HCT116 (cell line): ENCODE results near the gene TNFSF10.

ENCODE experiments used
- CEBPB ChIP-seq: IDR thresholded peaks from 2 replicates; pipeline ENCODE4 v1.6.1; 2012; ENCODE audit warnings: low read depth
- EGR1 ChIP-seq: IDR thresholded peaks from 2 replicates; pipeline ENCODE4 v1.6.1; 2012; ENCODE audit warnings: low read depth
- EZH2 ChIP-seq: fragments of 200-600 bp; sonication (generic); IDR thresholded peaks from 2 replicates; pipeline ENCODE4 v1.6.1; 2017; ENCODE audit warnings: antibody characterized with exemption, mixed run types
- EZH2phosphoT487 ChIP-seq: fragments of 200-600 bp; IDR thresholded peaks from 2 replicates; pipeline ENCODE4 v1.6.1; 2018; ENCODE audit warnings: antibody characterized with exemption, borderline replicate concordance
- POLR2A ChIP-seq: IDR thresholded peaks from 2 replicates; pipeline ENCODE4 v1.7.0; 2011; ENCODE audit warnings: borderline replicate concordance; ENCODE audit not compliant: insufficient read depth, insufficient read length; ENCODE audit errors: extremely low read depth
- POLR2AphosphoS5 ChIP-seq: IDR thresholded peaks from 2 replicates; pipeline ENCODE4 v1.6.1; 2011; ENCODE audit warnings: mild to moderate bottlenecking, low read depth, low read length, moderate library complexity
- RAD21 ChIP-seq: IDR thresholded peaks from 2 replicates; pipeline ENCODE4 v1.6.1; 2012; ENCODE audit warnings: low read depth, mild to moderate bottlenecking
- REST ChIP-seq: IDR thresholded peaks from 2 replicates; pipeline ENCODE4 v1.6.1; 2012; ENCODE audit warnings: low read depth
- SIN3A ChIP-seq: IDR thresholded peaks from 2 replicates; pipeline ENCODE4 v1.6.1; 2012; ENCODE audit warnings: low read depth
- TF ChIP-seq, protein P1 (sequence below), 3 experiments: fragments of 200-600 bp in 1 of 3; sonication (generic) in 1 of 3; IDR thresholded peaks in 2 of 3; conservative IDR thresholded peaks in 1 of 3; 2 replicates each; pipeline ENCODE4 v1.5.1; 2012 to 2017; ENCODE audit warnings: low read depth in 2 of 3, low read length in 2 of 3, antibody characterized with exemption in 1 of 3, borderline replicate concordance in 1 of 3, control low read depth in 1 of 3, mild to moderate bottlenecking in 1 of 3, mixed read lengths in 1 of 3, mixed run types in 1 of 3, moderate library complexity in 1 of 3; ENCODE audit not compliant: insufficient read depth in 1 of 3
- TF ChIP-seq, protein P2 (sequence below): IDR thresholded peaks from 2 replicates; pipeline ENCODE4 v1.6.1; 2012

GRCh38 chr3:172549144-172549543, 25.9 kb upstream of the TNFSF10 start:
- TF ChIP-seq, protein P1, sequence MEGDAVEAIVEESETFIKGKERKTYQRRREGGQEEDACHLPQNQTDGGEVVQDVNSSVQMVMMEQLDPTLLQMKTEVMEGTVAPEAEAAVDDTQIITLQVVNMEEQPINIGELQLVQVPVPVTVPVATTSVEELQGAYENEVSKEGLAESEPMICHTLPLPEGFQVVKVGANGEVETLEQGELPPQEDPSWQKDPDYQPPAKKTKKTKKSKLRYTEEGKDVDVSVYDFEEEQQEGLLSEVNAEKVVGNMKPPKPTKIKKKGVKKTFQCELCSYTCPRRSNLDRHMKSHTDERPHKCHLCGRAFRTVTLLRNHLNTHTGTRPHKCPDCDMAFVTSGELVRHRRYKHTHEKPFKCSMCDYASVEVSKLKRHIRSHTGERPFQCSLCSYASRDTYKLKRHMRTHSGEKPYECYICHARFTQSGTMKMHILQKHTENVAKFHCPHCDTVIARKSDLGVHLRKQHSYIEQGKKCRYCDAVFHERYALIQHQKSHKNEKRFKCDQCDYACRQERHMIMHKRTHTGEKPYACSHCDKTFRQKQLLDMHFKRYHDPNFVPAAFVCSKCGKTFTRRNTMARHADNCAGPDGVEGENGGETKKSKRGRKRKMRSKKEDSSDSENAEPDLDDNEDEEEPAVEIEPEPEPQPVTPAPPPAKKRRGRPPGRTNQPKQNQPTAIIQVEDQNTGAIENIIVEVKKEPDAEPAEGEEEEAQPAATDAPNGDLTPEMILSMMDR (IDR thresholded peaks at IDR 0.05 in 2 of 3, conservative IDR thresholded peaks at IDR 0.05 in 1 of 3; ENCODE audit: borderline replicate concordance in 1 of 3, insufficient read depth in 1 of 3, low read depth in 2 of 3, low read length in 2 of 3), result no peak
- no peak for TF ChIP-seq EZH2
- no peak for TF ChIP-seq POLR2A
- TF ChIP-seq REST, result no peak
- TF ChIP-seq, protein P2, sequence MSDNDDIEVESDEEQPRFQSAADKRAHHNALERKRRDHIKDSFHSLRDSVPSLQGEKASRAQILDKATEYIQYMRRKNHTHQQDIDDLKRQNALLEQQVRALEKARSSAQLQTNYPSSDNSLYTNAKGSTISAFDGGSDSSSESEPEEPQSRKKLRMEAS, result no peak
- no peak for TF ChIP-seq RAD21
- no peak for TF ChIP-seq EGR1
- no peak for TF ChIP-seq CEBPB
- TF ChIP-seq EZH2phosphoT487, result no peak
- TF ChIP-seq POLR2AphosphoS5, result no peak
- no peak for TF ChIP-seq SIN3A
